D341Med (cell line): Measurements from ENCODE around the gene RBBP4.
"Not testable (repeated sequence)": the region's sequence is repeated elsewhere in the genome, so short reads cannot be mapped to it uniquely, and the experiment has no call there.

Experiments used
- DNase-seq: peaks from one replicate; pipeline ENCODE4 v3.0.0; 2012; ENCODE audit warnings: low spot score

The RBBP4 gene

DNA sequence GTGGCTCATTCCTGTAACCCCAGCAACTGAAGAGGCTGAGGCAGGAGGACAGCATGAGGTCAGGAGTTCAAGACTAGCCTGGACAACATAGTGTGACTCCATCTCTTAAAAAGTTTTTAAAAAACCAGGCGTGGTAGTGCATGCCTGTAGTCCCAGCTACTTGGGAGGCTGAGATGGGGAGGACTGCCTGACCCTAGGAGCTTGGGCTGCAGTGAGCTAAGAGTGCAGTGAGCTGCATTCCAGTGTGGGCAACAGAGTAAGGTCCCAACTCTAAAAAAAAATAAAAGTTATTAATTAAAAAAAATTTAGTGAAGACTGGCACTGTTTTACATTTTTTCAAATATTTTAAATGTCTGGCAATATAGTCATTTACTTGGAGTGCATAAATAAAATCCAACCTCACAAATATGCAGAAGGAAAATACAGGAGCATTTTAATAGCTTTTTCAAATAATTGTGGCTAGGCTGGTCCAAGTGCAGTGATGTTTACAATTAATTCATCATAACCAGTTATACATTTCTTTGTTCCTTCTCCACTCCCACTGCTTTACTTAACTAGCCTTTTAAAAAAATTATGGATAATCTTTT lies 11.4 kb upstream of the RBBP4 start:
- no peak for DNase-seq

DNA sequence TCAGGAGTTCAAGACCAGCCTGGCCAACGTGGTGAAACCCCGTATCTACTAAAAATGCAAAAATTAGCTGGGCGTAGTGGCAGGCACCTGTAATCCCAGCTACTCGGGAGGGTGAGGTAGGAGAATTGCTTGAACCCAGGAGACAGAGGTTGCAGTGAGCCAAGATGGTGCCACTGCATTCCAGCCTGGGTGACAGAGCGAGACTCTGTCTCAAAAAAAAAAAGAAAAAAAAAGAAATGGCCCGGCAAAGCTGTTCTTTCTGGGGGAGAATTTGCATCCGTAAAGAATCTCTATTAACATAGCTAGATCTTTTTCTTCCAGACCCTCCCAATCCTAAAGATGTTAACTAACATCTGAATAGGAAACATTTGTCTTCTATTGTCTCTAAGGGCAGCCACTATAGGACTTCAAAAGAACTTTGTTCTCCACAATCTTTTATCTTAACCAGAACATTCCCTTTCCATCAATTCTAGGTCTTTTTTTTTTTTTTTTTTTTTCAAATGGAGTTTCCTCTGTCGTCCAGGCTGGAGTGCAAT lies 8.6 kb upstream of the RBBP4 start:
- DNase-seq, result not testable (repeated sequence)

GRCh38 chr1:32644426-32644825 lies 6.6 kb upstream of the RBBP4 start:
- DNase-seq, result no peak

GRCh38 chr1:32647308-32648134 lies 3.5 kb upstream of the RBBP4 start:
- DNase-seq, result no peak

- DNase-seq, result peak; percentile 85
Observed at GRCh38 chr1:32650248-32650751, 708 bp upstream of the RBBP4 start, which contains the start of gene ZBTB8OS. TSS of gene ZBTB8OS (minus strand) at chr1:32650550. CDS start at chr1:32650529, 21 bp downstream.

- DNase-seq, result no peak
Observed at GRCh38 chr1:32651461-32652073, 559 bp downstream of the RBBP4 start.

- DNase-seq, result no peak
Observed at GRCh38 chr1:32652244-32652962, 1.4 kb downstream of the RBBP4 start.

DNA sequence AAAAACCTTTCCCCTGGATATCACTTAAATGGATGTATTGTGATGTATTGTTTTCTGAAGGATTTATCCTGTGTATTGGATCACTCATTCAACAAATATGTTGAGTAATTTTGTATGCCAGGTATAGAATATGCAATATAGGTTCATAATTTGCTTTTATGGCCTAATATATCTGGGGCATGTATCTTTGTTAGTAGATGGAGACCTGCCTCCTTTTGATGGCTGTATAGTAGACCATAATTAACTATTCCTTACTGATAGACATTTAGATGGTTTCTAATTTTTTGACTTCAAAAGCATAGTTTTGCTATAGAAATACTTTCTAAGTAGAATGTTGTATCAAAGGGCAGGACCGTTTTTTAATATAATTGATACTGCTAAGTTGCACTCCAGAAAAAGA lies 8.6 kb downstream of the RBBP4 start:
- DNase-seq, result no peak

DNA sequence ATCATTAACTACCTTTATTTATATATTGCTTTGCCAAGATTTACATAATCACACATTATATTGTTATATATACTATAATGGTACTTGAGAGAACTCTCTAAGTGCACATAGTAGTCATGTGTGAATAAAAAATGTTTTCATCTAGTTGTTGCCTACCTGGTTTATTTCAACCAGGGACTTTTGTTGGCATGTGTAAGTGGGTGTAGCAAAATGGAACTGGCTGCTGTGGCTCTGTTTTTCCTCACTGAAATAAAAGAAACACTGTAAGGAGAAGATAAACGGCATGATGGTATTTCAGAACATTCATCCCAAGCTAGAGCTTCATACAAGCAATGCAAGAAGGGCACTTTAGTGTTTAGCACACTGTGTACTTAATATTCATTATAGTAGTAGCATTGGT lies 14.9 kb downstream of the RBBP4 start:
- DNase-seq, result no peak

DNA sequence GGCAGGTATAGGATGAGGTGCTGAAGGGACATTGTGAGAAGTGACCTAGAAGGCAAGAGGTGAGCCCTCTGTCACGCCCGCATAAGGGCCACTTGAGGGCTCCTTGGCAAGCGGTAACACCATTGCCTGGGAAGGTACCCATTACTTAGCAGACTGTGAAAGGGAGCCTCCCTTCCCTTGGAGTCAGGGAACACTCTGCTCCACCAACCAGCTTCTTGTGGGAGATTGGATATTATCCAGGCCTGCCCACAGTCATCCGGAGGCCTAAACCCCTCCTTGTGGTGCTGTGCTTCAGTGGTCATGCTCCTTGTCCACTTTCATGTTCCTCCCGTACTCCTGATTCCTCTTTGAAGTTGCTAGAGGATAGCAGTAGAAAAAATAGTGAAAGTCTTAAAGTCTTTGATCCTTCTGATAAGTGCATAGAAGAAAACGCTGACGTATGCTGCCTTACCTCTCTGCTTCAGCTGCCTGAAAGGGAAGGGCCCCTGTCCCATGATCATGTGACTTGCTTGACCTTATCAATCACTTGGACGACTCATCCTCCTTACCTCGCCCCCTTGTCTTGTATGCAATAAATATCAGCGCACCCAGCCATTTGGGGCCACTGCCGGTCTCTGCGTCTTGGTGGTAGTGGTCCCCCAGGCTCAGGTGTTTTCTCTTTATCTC lies 16.0 kb downstream of the RBBP4 start:
- no peak for DNase-seq

DNA sequence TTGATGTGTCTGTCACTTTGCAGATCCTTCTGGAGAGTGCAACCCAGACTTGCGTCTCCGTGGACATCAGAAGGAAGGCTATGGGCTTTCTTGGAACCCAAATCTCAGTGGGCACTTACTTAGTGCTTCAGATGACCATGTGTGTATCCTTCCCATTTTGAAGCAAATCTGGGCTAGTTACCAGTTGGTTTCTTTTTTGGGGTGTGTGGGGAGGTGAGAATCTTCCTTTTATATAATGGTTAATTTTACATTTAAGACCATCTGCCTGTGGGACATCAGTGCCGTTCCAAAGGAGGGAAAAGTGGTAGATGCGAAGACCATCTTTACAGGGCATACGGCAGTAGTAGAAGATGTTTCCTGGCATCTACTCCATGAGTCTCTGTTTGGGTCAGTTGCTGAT lies 17.7 kb downstream of the RBBP4 start:
- not testable (repeated sequence) for DNase-seq

- no peak for DNase-seq
Observed at GRCh38 chr1:32676945-32677344, 25.9 kb downstream of the RBBP4 start.

DNA sequence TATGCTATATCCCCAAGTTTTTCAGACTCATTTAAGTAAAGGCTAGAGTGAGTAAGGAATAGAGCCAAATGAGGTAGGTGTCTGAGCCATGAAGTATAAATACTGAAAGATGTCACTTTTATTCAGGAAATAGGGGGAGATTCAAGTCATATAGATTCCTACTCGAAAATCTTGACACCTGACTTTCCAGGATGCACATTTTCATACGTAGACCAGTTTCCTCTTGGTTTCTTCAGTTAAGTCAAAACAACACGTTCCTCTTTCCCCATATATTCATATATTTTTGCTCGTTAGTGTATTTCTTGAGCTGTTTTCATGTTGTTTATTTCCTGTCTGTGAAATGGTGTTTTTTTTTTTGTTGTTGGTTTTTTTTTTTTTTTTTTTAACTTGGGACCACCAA lies 29.0 kb downstream of the RBBP4 start:
- DNase-seq, result not testable (repeated sequence)

GRCh38 chr1:32680642-32681041 lies 29.6 kb downstream of the RBBP4 start:
- no peak for DNase-seq

DNA sequence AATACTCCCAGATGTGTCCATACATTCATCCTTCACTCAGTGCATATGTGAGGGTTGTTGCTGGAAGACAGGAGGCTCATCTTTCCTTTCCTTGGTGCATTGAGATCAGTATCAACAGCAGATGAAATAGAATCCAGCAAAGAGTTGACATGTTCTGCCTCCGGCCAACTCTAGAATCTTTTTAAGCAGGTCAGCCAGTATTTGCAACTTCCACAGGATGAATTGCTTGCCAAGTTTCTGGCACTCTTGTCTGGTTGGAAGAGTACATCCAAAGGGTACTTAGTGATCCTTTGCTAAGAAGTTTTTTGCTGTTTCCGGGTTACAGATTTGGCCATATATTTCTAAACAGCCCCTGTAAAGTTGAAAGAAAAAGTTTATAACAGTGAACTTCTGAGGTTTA lies 30.5 kb downstream of the RBBP4 start:
- DNase-seq, result no peak

GRCh38 chr1:32681999-32682398 lies 31.0 kb downstream of the RBBP4 start:
- DNase-seq, result no peak

DNA sequence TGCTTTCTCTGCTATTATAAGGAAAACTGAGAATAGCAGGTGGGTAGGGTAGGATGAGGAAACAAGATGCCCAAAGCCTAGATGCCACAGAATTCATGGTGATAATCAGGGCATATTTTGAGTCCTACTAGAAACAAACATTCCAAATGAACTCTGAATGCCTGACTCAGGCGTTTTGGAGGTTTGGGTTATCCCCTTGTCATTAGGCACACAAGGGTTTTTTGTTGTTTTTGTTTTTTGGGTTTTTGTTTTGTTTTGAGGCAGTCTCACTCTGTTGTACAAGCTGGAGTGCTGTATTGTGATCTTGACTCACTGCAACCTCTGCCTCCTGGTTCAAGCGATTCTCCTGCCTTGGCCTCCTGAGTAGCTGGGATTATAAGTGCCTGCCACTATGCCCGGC lies 32.4 kb downstream of the RBBP4 start:
- no peak for DNase-seq

GRCh38 chr1:32684167-32684811 lies 33.3 kb downstream of the RBBP4 start:
- DNase-seq, result no peak

GRCh38 chr1:32685498-32685897 lies 34.5 kb downstream of the RBBP4 start:
- DNase-seq, result no peak

- DNase-seq, result no peak
Observed at GRCh38 chr1:32686387-32686786, 35.4 kb downstream of the RBBP4 start.
